SK-N-SH (cell line): ENCODE results near the gene C9orf50.

Experiments
- CTCF ChIP-seq: fragments of 200-600 bp; sonication (generic); IDR thresholded peaks from 2 replicates; pipeline ENCODE4 v1.6.1; 2017; ENCODE audit warnings: antibody characterized with exemption, mild to moderate bottlenecking, moderate library complexity
- ELF1 ChIP-seq: IDR thresholded peaks from 2 replicates; pipeline ENCODE4 v1.4.0; 2012
- EZH2phosphoT487 ChIP-seq: fragments of 200-600 bp; sonication (generic); IDR thresholded peaks from 2 replicates; pipeline ENCODE4 v1.6.1; 2017; ENCODE audit warnings: low read depth, mixed run types, mild to moderate bottlenecking, antibody characterized with exemption, moderate library complexity, borderline replicate concordance
- GATA2 ChIP-seq: sonication (generic); formaldehyde crosslinking; IDR thresholded peaks from 2 replicates; pipeline ENCODE4 v1.5.0; 2020; ENCODE audit warnings: mild to moderate bottlenecking, missing genetic modification reagents
- MAX ChIP-seq: IDR thresholded peaks from 2 replicates; pipeline ENCODE4 v1.4.0; 2012; ENCODE audit warnings: low read depth
- MEF2A ChIP-seq: IDR thresholded peaks from 2 replicates; pipeline ENCODE4 v1.4.0; 2012; ENCODE audit warnings: low read depth, borderline replicate concordance
- POLR2AphosphoS5 ChIP-seq: IDR thresholded peaks from 2 replicates; pipeline ENCODE4 v1.6.1; 2012; ENCODE audit warnings: low read depth, low read length
- RFX5 ChIP-seq: IDR thresholded peaks from 2 replicates; pipeline ENCODE4 v1.6.1; 2012; ENCODE audit warnings: mild to moderate bottlenecking, improper control_type of control experiment, low read length
- SMC3 ChIP-seq: IDR thresholded peaks from 2 replicates; pipeline ENCODE4 v1.6.1; 2012; ENCODE audit warnings: low read depth, low read length, improper control_type of control experiment
- TAF1 ChIP-seq: IDR thresholded peaks from 2 replicates; pipeline ENCODE4 v1.6.1; 2012; ENCODE audit warnings: low read depth, mild to moderate bottlenecking, low read length, moderate library complexity, borderline replicate concordance
- YY1 ChIP-seq: IDR thresholded peaks from 2 replicates; pipeline ENCODE4 v1.4.0; 2012; ENCODE audit warnings: low read depth, mild to moderate bottlenecking

DNA sequence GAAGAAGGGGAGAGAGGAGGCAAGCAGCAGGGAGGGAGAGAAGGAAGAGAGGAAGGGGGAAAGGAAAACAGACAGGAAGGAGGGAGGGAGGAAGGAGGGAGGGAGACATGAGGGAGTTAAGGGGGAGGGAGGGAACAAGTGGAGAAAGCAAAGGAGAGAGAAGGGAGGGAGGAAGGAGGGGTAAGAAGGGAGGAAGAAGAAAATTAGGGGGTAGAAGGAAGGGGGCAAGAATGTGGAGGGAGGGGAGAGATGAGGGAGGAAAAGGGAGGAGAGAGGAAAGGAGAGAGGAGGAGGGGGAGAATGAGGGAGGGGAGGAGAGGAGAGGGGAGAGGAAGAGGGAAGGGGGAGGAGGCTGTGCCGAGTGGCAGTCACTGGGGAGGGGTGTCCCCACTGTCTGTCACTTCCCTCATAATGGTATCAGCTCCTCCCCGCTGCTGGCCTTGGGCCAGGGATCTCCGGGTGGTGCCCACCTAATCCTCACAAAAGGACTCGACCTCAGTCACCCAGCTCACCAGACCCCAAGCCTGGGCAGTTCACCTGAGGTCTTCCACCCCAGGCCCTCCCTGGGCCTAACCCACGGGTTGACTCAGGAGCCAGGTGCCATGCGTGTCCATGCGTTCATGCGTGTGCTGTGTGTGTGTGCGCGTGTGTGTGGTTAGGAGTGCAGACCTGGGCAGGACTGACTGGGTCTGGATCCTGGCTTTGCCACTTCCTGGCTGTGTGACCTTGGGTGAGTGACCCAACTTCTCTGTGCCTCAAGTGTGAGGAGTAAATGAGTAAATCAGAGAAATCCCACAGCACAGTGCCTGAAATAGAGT lies 18.1 kb downstream of the C9orf50 start:
- no peak for TF ChIP-seq TAF1
- no peak for TF ChIP-seq POLR2AphosphoS5
- TF ChIP-seq GATA2 (CRISPR knock-in tag) = no peak
- no peak for TF ChIP-seq CTCF
- TF ChIP-seq YY1 = no peak
- no peak for TF ChIP-seq MAX
- no peak for TF ChIP-seq RFX5
- TF ChIP-seq MEF2A = no peak
- no peak for TF ChIP-seq EZH2phosphoT487
- no peak for TF ChIP-seq SMC3
- TF ChIP-seq ELF1 = no peak
